ENCODE measurements around the gene STT3B.

- no peak for TF ChIP-seq CTCF (IDR thresholded peaks at IDR 0.05)
- TF ChIP-seq REST (IDR thresholded peaks at IDR 0.05; ENCODE audit: insufficient read depth in 1 of 2, low read depth in 2 of 2, low read length in 1 of 2), result no peak
These were observed 28.5 kb upstream of the STT3B start for GRCh38 chr3:31504230-31504629.

All from Panc1 (cell line).